Sciatic nerve (tissue), 2 donors: ENCODE results near the gene GEMIN5. TPM values are rescaled to one million over a fixed set of nuclear protein-coding genes. Genes with fewer than 3 reads are reported as not detected.
"Not testable (repeated sequence)": the region's sequence is repeated elsewhere in the genome, so short reads cannot be mapped to it uniquely, and the experiment has no call there.

Experiments used
- ATAC-seq: fragments of 200-7000 bp; cut with Tn5 transposase; one replicate; pipeline ENCODE4 v1.9.1; 2020; ENCODE audit warnings: mild to moderate bottlenecking, moderate library complexity
- DNase-seq: peaks from one replicate; pipeline ENCODE4 v3.0.0-alpha.2; 2020; ENCODE audit warnings: low spot score
- intact Hi-C: fragments of 100-400 bp; cut with DNase I; formaldehyde crosslinking; loops from one replicate; pipeline ENCODE4 v1.14.2; 2022
- total RNA-seq: library from RNA; stranded (reverse); fragmentation: NEBNext Ultra II Directional; extraction: Animal tissue kit (Norgen Biotek cat#: 25700); gene quantifications from one replicate; pipeline ENCODE4 v1.2.1, GENCODE V29; 2021
- donor health status: DM: no; HTN: no; CAD: no.
- donor health status: DM: no; HTN: no; CAD: no.

GEMIN5 gene
- total RNA-seq, 1 donor from 2014 or later: 16.0 TPM

GRCh38 chr5:154944716-154945115, 6.7 kb upstream of the GEMIN5 start:
- ATAC-seq: no peak
- DNase-seq: no peak
- intact Hi-C loops: no loop called here

- ATAC-seq: no peak
- intact Hi-C loops: no loop called here
Measured at GRCh38 chr5:154943527-154943926, 5.5 kb upstream of the GEMIN5 start.

GRCh38 chr5:154940772-154941620, 3.0 kb upstream of the GEMIN5 start, which contains the start of gene MRPL22:
Gene MRPL22 (plus strand): TSS chr5:154941073. CDS start chr5:154941111, 38 bp downstream.
- DNase-seq (peak; percentile 96), ATAC-seq (peak; percentile 80)
- intact Hi-C loops: no loop called here

More at GRCh38 chr5:154943527-154943926, 5.5 kb upstream of the GEMIN5 start:
- DNase-seq: no peak

- DNase-seq (no peak), ATAC-seq (no peak)
- intact Hi-C loops: no loop called here
Measured at GRCh38 chr5:154940375-154940771, 2.4 kb upstream of the GEMIN5 start.

- DNase-seq, intact Hi-C loops, ATAC-seq: not testable (repeated sequence)
Measured at GRCh38 chr5:154939387-154939786, 1.4 kb upstream of the GEMIN5 start.

- DNase-seq (no peak), ATAC-seq (no peak)
- intact Hi-C loops: no loop called here
Measured at GRCh38 chr5:154937186-154937717, 759 bp downstream of the GEMIN5 start.

DNA sequence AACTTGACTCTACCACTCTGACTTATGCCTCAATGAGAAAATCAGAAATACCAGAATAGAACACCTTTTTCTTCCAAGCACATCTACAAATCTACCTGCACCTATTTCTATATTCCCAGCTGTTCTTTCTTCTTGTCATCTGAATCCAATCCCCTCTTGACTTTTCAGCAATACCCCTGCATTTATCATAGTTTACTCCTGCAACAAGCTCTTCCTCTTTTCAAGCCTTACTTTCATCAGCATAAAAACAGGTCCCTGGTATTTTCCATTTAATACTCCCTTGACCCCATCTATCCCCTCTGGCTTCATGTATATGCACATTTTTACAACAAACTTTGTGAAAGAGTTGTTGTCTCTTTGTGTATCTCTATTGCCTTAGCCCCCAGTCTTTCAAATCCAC, 3.1 kb downstream of the GEMIN5 start:
- intact Hi-C loops: no loop called here
- DNase-seq (no peak), ATAC-seq (no peak)

GRCh38 chr5:154933537-154933936, 4.5 kb downstream of the GEMIN5 start:
- DNase-seq (no peak), ATAC-seq (no peak)
- intact Hi-C loops: no loop called here

DNA sequence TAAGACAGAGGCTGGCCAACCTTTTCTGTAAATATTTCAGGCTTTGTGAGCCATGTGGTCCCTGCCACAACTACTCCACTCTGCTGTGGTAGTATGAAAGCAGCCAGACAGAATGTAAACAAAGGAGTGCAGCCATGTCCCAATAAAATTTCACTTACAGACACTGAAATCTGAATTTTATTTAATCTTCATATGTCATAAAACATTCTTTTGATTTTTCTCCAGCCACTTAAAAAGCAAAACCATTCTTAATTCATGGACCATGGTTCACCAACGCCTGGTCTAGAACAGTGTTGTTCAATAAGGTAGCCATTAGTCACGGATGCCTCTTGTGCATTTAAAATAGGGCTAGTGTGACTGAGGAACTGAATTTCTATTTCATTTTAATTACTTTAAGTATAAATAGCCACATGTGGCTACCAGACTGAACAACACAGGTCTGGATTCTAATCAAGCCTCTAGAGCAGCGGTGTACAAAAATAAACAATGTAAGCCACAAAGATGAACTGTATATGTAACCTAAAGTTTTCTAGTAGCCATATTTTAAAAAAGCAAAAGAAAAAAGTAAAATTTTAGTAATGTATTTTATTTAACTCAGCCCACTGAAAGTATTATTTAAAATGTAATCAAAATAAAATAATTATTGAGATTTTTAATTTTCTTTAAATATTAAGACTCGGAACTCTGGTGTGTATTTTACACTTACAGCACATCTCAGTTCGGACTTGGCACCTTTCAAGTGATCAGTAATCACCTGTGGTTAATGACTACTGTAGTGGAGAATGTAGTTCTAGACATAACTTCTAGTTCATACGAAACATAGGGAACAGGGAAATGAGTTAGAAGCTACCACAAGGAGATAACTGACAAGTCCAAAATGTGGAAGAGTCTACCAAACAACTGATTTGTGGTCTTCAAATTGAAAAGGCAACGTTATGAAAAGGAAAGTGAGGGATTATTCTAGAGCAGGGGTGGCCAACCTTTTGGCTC, 14.3 kb downstream of the GEMIN5 start:
- ATAC-seq (no peak), DNase-seq (no peak)
- intact Hi-C loops: no loop called here

- intact Hi-C loops: no loop called here
- no peak for DNase-seq
- ATAC-seq: no peak
Measured at GRCh38 chr5:154917757-154918156, 20.3 kb downstream of the GEMIN5 start.

- DNase-seq: no peak
- no peak for ATAC-seq
- intact Hi-C loops: no loop called here
Measured at GRCh38 chr5:154916874-154917273, 21.1 kb downstream of the GEMIN5 start.

- DNase-seq, ATAC-seq, intact Hi-C loops: not testable (repeated sequence)
Measured at GRCh38 chr5:154905601-154906000, 32.4 kb downstream of the GEMIN5 start.

- no peak for DNase-seq
- ATAC-seq: no peak
- intact Hi-C loops: no loop called here
Measured at GRCh38 chr5:154901913-154902312, 36.1 kb downstream of the GEMIN5 start.

DNA sequence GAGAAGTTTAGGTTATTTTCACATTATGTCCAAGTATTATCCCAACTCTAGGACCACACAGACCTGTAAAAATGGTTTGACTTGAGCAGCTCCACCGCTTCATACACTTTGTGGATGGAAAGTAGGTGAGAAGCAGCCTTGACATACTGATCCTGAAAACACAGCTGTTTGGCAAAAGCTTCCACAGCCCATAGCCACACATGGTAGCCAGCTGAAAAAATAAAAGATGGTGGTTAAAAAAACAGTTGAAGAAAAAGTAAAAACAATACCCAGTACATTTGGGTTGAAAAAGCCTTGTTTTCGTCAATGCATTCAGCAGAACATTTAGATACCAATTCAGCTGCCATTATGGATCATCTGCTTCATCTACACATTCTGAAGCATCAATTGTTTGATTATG, 36.7 kb downstream of the GEMIN5 start:
- ATAC-seq: peak; percentile 56
- intact Hi-C loops: no loop called here

DNA sequence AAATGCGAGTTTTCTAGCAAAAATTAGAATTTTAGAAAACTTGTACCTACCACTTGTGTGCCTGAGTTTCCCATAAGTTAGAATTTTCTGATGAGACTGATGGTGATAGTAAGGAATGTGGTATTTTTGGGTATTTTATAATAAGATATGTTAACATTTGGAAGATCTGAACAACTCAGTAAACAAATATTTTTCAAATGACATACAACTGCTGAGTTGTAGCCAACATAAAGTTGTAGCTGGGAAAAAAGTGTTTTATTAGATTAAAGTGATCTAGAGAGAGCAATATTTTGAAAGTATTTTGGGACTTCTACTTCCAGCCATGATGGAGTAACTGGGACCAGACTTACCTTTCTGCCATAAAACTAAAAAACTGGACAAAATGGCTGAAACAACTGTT, 37.9 kb downstream of the GEMIN5 start:
- no peak for DNase-seq
- intact Hi-C loops: no loop called here
- peak; percentile 49 for ATAC-seq

More for the DNA sequence above, 36.7 kb downstream of the GEMIN5 start:
- no peak for DNase-seq

DNA sequence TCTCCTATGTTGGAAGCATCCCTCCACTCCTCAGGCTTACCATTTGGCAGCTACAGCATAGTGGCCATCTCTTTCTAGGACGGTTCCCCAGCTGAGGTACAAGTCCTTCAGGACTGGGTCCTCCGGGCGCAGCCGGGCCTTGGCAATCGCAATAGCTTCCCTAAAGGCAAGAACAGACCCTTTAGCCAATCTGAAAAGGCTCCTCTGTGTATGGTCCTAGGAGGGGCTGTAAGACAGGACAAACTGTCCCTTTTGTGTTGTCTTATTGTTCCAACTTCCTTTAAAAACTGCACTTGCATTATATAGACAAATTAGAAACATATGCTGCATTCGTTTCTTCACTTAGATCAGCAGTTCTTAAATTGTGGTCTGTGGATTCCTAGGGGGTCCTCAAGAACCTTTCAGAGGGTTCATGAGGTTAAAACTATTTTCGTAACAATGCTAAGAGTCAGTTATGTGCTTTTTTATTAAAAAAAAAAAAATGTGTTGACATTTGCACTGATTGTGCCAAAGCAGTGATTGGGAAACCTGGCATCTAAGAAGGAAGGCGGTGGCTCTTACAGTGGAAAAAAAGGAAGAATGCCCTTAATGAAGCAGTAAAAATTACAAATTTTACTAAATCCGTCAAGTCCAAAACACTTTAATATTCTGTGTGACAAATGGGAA, 38.7 kb downstream of the GEMIN5 start:
- DNase-seq: no peak
- peak; percentile 77 for ATAC-seq
- intact Hi-C loops: no loop called here

DNA sequence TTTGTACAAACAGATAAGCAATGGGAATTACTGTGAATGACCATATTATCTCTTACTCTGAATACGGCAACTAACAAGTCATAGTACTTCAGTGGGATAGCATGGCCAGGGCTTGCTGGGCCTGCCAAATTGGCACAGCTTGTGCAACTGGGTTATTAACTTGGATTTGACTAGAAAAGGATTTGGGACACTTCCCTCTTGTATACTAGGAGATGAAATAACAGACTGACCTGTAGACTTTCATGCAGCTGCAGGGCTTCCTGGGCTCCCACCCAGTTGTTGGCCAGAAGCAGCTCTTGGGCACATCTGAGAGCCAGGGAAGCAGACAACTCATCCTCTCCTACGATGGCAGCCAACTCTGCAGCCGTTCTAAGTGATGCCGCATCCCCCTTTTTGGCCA, 39.8 kb downstream of the GEMIN5 start:
- intact Hi-C loops: no loop called here
- DNase-seq (no peak), ATAC-seq (peak; percentile 33)

DNA sequence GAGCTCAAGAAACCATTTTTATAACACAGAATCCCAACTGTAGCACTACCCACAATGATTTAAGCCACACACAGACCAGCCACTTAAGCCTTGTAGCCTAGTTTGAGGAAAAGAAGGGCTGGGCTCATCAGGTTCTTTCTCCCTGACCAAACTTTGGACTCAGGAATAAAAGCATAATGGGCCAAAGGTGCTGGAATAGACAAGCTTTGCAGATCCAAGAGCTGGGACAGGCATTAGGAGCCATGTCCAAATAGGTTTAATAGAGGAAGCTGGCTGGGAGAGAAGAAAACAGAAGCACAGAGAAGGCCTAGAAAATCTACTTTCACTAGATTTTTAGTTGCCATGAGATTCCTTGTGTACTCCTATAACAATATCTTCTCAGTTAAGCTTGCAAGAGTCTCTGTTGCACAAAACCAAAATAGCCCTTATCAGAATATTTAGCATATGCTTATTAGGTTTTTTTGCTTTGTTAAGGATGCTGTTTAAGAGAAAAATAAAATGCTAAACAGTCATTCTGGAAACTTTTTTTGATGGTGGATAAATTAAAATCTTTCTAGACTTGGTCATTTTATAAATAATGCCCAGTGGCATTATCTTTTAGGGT, 41.3 kb downstream of the GEMIN5 start:
- ATAC-seq: no peak
- DNase-seq: no peak
- intact Hi-C loops: no loop called here
